T47D (cell line): ENCODE measurements around the gene FAM149B1.
A peak's percentile ranks its signal among the peaks of the same experiment; 100 is the strongest.

Source experiments
- DNase-seq, 2 experiments: peaks; one replicate each; pipeline versions ENCODE4 v3.0.0 to v3.0.0-alpha.2; 2011 to 2012; ENCODE audit warnings: low read depth in 1 of 2, low spot score in 1 of 2
- JUND ChIP-seq: IDR thresholded peaks from 2 replicates; pipeline ENCODE4 v1.6.1; 2012; ENCODE audit warnings: low read depth
- in situ Hi-C: cut with HindIII; loops from 2 replicates; pipeline ENCODE4 v1.10.0; 2016; ENCODE audit warnings: low sequenced_read_pairs, low pct_unique_long_range_greater_than_20kb

Gene FAM149B1

GRCh38 chr10:73159038-73159648 is 8.8 kb upstream of the FAM149B1 start:
- in situ Hi-C loops, result no loop called here
- peak in 1 of 2 experiments; percentile 38 for DNase-seq
- TF ChIP-seq JUND, result no peak

GRCh38 chr10:73161079-73161478 is 6.8 kb upstream of the FAM149B1 start:
- in situ Hi-C loops, result no loop called here

DNA sequence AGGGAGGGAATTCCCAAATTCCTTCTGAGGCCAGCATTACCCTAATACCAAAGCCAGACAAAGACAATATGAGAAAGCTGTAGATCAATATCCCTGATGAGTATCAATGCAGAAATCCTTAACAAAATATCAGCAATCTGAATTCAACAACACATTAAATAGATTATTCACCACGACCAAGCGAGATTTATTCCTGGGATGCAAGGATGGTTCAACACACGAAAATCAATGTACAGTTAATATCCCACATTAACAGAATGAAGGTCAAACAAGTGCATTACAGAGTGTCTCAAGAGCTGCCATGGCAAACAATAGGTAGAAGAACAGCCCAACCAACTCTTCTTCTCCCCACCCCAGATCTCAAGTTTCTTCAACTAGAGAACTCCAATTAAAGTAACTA is 6.3 kb upstream of the FAM149B1 start:
- no peak for DNase-seq
- in situ Hi-C loops, result no loop called here
- TF ChIP-seq JUND, result no peak

More at GRCh38 chr10:73161079-73161478, 6.8 kb upstream of the FAM149B1 start:
- no peak for DNase-seq
- no peak for TF ChIP-seq JUND

DNA sequence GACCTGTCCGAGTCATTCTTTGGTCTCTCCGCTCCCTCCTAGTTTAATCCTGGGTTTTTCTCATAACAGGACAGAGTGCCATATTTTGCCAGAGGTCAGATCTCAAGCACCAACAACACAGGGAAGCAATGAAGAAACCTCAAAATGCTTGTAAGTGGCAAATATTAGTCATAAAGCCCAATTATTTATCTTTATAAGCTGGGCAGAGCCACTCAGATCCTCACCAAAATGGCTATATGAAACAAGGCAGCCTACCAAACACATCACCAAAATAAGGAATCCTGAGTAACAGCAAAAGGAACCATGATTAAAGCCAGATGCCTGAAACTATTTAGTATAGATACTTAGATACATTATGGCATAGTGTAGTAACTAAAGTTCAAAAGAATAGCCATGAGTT is 4.8 kb upstream of the FAM149B1 start:
- no peak for TF ChIP-seq JUND
- in situ Hi-C loops, result no loop called here
- DNase-seq, result no peak

GRCh38 chr10:73166972-73167371 is 947 bp upstream of the FAM149B1 start:
- in situ Hi-C loops, result no loop called here
- DNase-seq, result no peak
- TF ChIP-seq JUND, result no peak

DNA sequence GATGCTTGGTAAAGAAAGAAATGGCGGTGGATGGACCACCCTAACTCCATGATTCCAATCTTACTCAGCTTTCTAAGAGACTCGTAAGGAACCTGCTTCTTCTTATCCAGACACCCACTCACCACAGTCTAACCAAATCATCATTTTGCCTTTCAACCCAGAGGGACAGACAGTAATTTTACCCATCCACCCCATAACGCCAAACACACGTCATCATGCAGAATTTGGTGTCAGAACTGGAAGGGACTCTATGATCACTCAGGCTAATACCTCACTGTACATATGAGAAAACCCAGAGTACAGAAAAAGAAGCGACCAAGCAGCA is 499 bp upstream of the FAM149B1 start:
- in situ Hi-C loops, result no loop called here
- TF ChIP-seq JUND, result no peak
- no peak for DNase-seq

DNA sequence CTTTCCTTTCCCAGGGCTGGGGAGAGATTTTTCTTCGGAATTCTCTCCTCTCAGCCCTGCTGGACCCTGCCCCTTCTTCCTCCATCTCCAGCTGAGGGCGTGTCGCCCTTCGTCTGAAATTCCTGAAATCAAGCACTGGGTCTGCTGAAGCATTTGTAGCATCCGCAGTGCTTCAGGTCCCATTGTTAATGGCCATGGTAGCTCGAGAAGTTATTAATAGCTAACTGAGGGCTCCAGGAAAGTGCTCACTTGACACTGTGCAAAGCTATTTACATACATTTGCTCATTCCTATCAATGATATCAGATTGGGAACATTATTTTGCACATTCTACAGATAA is 515 bp downstream of the FAM149B1 start:
- no peak for TF ChIP-seq JUND
- no peak for DNase-seq
- in situ Hi-C loops, result no loop called here

- DNase-seq, result no peak
- in situ Hi-C loops, result no loop called here
- TF ChIP-seq JUND, result no peak
These were observed 1.4 kb downstream of the FAM149B1 start for GRCh38 chr10:73169320-73169719.

DNA sequence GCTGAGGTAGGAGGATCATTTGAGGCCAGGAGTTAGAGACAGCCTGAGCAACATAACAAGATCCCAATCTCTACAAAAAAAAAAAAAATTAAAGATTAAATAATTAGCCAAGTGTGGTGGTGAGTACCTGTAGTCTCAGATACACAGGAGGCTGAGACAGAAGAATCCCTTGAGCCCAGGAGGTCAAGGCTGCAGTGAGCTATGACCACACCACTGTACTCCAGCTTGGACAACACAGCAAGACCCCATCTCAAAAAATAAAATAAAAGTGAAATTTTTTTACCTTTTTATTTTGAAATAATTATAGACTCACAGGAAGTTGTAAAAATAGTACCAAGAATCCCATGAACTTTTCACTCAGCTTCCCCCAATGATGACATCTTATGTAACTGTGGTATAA is 4.9 kb downstream of the FAM149B1 start:
- TF ChIP-seq JUND, result no peak
- no peak for DNase-seq
- in situ Hi-C loops, result no loop called here

GRCh38 chr10:73174148-73174925 is 6.4 kb downstream of the FAM149B1 start:
- TF ChIP-seq JUND, result no peak
- no peak for DNase-seq
- in situ Hi-C loops, result no loop called here

DNA sequence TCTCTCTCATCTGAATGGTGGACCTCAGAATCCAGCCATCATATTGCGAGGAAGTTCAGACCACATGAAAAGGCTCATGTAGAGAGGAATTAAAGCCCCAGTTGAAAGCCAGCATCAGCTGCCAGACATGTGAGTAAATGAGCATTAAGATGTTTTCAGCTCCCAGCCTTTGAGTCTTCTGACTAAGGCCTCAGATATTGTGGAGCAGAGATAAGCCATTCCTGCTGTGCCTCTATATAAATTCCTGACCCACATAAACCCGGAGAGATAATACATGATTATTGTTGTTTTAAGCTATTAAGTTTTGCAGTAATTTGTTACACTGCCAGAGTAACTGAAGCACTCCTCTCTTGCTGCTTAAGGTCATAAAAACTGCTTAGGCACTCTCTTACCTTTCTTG is 14.6 kb downstream of the FAM149B1 start:
- DNase-seq, result no peak
- in situ Hi-C loops, result no loop called here
- TF ChIP-seq JUND, result no peak

- in situ Hi-C loops, result no loop called here
- DNase-seq, result no peak
- TF ChIP-seq JUND, result no peak
These were observed 15.9 kb downstream of the FAM149B1 start for GRCh38 chr10:73183667-73184281.

- in situ Hi-C loops, result no loop called here
- TF ChIP-seq JUND, result no peak
- DNase-seq, result no peak
These were observed 18.3 kb downstream of the FAM149B1 start for GRCh38 chr10:73186266-73186665.

GRCh38 chr10:73190188-73190587 is 22.3 kb downstream of the FAM149B1 start:
- no peak for TF ChIP-seq JUND
- in situ Hi-C loops, result no loop called here
- no peak for DNase-seq
